ENCODE measurements around the gene CPAMD8.
A peak's percentile ranks its signal among the peaks of the same experiment; 100 is the strongest.

The CPAMD8 gene

DNA sequence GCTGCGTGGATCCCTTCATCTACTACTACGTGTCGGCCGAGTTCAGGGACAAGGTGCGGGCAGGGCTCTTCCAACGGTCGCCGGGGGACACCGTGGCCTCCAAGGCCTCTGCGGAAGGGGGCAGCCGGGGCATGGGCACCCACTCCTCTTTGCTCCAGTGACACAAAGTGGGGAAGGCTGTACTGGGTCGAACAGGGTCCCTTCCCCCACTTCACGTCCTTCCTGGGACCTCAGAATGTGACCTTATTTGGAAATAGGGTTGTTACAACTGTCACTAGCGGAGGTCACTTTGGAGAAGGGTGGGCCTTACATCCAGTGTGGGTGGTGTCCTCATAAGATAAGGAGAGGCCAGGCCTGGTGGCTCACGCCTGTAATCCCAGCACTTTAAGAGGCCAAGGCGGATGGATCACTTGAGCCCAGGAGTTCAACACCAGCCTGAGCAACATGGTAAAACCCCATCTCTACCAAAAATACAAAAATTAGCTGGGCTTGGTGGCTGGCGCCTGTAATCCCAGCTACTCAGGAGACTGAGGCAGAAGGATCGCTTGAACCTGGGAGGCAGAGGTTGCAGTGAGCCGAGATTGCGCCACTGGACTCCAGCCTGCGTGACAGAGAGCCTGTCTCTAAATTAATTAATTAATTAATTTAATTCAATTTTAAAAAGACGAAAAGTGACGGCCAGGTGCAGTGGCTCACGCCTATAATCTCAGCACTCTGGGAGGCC is 136.0 kb downstream of the CPAMD8 start:
- FAIRE-seq = no peak

DNA sequence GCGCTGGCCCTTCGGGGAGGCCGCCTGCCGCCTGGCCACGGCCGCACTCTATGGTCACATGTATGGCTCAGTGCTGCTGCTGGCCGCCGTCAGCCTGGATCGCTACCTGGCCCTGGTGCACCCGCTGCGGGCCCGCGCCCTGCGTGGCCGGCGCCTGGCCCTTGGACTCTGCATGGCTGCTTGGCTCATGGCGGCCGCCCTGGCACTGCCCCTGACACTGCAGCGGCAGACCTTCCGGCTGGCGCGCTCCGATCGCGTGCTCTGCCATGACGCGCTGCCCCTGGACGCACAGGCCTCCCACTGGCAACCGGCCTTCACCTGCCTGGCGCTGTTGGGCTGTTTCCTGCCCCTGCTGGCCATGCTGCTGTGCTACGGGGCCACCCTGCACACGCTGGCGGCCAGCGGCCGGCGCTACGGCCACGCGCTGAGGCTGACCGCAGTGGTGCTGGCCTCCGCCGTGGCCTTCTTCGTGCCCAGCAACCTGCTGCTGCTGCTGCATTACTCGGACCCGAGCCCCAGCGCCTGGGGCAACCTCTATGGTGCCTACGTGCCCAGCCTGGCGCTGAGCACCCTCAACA is 136.6 kb downstream of the CPAMD8 start:
- FAIRE-seq = no peak

- FAIRE-seq = no peak
Measured at GRCh38 chr19:16889366-16889882, 137.2 kb downstream of the CPAMD8 start.

GRCh38 chr19:16888629-16889365 is 137.8 kb downstream of the CPAMD8 start, which contains the start of gene F2RL3:
Gene F2RL3, plus strand, starts transcription at chr19:16888999. Its CDS starts 191 bp downstream, at chr19:16889190.
- FAIRE-seq = no peak

DNA sequence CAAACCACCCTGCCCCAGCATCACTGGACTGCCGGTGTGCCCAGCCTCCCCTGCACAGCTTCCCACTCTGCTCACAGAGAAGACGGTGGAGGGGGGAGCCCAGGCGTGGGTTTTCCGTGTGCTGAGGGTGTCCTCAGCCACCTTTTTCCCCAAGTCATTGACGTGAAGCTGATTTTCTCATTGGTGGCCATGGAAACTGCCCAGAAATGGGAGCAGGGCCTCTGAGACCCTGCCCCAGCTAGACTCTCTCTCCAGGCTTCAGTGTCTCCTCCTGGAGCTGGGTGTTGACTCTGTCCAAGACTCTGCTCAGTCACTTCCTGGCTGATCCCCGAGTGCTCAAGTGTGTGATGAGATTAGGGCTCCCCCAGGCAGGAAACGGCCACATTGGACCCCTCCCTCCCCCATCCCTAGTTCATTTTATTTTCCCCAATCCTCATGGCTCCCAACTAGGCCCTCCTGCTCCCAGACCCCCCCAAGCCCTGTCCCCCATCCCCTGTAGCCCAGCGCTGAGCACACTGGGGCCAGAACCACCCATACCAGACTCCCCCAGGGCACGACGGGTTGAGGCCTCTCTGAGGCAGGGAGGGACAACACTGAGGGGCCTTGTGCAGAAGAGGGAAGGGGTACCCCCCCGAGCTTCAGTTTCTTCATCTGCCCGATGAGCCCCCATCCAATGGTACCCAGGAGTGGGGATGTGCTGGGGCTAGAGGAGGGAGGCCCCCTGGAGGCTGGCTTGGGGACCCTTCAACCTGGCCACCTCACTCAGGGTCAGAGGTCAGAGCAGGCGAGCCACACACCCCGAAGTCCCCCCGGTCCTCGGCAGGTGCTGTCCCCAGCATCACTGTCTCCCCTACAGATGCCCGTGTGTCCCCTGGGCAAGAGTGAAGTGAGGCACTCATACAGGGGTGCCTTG is 139.0 kb downstream of the CPAMD8 start:
- FAIRE-seq = no peak

GRCh38 chr19:16886305-16886880 is 140.2 kb downstream of the CPAMD8 start:
- no peak for FAIRE-seq

DNA sequence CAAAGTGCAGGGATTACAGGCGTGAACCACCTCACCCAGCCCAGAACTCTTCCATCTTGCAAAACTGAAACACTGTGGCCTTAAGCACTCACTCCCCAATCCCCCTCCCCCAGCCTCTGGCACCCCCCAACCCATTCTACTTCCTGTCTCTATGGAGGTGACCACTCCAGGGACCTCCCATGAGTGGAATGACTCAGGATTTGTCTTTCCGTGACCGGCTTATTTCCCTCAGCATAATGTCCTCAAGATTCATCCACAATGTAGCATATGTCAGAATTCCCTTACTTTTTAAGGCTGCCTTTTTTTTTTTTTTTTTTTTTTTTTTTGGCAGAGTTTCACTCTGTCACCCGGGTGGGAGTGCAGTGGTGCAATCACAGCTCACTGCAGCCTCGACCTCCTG is 141.4 kb downstream of the CPAMD8 start:
- FAIRE-seq = no peak

DNA sequence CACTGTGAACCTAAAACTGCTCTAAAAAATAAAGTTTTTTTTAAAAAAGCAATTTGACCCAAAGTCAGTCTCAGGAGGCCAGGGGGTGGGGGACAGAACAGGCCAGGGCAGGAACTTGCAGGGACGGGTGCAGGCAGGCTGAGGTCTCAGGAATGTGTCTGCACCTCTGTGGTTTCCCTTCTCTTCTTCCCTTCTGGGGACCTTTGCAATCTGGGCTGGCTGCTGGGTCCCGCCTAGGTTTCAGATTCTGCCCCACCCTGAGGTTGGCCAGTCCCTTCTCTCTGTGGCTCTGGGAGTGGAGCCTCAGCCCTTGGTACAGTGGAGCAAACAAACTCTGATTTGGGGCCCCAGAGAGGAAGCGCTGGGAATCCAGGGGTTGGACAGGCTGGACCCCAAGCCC is 143.1 kb downstream of the CPAMD8 start:
- FAIRE-seq = no peak

DNA sequence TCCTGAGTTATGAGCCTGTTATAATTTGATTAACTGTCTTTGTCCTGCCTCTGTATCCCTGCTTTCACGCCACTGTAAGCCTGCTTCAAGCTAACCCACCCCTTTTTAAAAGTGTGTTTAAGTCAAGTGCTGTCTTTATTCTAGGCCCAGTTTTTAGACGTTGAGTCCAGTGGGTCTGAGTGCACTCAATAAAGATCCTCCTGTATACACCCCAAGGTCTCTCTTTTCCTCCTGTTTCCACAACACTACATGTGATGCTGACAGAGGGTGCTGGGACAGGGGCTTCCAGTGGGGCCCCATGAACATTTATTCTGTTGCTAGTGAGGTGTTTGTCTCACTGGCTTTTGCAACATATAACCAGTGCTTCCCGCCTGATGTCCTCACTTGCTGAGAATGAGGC is 144.5 kb downstream of the CPAMD8 start:
- FAIRE-seq = no peak

- no peak for FAIRE-seq
Measured at GRCh38 chr19:16880884-16881554, 145.6 kb downstream of the CPAMD8 start.

- FAIRE-seq = no peak
Measured at GRCh38 chr19:16878181-16878965, 148.2 kb downstream of the CPAMD8 start.

GRCh38 chr19:16877581-16877980 is 149.0 kb downstream of the CPAMD8 start:
- FAIRE-seq = no peak

- FAIRE-seq = no peak
Measured at GRCh38 chr19:16876904-16877361, 149.7 kb downstream of the CPAMD8 start.

DNA sequence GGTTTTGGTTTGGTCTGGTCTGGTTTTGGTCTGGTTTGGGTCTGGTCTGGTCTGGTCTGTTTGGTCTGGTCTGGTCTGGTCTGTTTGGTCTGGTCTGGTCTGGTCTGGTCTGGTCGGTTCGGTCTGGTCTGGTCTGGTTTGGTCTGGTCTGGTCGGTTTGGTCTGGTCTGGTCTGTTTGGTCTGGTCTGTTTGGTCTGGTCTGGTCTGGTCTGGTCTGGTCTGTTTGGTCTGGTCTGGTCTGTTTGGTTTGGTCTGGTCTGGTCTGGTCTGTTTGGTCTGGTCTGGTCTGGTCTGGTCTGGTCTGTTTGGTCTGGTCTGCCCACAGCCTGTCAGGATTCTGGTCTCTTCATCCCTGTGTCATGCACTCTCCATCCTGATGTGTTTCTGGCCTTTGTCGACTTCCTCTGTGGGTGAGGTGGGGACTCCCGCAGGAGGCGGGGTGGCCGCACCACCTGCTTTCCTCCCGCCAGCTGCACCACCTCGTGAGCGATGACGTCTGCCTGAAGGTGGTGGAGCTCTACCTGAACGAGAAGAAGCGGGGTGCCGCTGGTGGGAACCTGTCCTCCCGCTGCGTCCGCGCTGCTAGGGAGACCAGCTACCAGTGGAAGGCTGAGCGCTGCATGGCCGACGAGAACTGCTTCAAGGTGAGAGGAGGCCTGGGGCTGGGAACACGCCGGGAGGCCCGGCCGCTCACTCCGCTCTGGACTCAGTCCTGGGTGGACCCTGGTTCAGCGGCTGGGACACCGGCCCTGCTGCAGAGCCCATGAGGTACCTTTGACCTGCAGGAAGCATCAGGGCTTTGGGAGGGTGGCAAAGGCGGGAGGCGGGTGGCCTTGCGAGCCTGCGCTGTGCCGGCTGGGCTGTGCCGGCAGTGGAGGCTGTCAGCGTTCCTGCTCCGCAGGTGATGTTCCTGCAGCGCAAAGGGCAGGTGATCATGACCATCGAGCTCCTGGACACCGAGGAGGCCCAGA is 150.7 kb downstream of the CPAMD8 start:
- no peak for FAIRE-seq

GRCh38 chr19:16874978-16875299 is 151.7 kb downstream of the CPAMD8 start:
- peak; percentile 26 for FAIRE-seq

DNA sequence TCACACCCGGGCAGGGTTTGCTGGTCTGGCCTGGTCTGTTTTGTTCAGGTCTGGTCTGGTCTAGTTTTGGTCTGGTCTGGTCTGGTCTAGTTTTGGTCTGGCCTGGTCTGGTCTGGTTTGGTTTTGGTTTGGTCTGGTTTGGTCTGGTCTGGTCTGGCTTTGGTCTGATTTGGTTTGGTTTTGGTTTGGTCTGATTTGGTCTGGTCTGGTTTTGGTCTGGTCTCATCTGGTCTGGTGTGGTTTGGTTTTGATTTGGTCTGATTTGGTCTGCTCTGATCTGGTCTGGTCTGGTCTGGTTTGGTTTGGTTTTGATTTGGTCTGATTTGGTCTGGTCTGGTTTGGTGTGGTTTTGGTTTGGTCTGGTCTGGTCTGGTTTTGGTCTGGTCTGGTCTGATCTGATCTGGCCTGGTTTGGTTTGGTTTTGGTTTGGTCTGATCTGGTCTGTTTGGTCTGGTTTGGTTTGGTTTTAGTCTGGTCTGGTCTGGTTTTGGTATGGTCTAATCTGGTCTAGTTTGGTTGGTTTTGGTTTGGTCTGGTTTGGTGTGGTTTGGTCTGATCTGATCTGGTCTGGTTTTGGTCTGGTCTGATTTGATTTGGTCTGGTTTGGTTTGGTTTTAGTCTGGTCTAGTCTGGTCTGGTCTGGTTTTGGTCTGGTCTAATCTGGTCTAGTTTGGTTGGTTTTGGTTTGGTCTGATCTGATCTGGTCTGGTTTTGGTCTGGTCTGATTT is 152.2 kb downstream of the CPAMD8 start:
- FAIRE-seq = no peak

DNA sequence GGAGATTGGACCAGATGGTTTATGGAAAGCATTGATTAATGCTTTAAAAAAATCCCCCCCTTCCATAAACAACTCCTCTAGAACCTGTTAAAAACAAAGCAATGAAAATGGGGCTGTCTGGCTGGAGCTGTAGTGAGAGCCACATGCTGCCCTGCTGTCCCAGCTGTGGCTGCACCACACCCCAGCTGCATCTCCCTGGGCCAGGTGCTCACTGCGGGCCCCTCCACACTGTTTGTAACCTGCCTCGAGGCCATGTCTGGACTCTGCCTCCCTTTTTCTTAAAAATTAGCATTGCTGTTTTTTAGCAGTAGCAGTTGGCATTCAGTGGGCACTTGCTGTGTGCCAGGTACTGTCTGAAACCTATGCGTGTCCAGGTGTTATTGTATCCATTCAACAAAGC is 153.0 kb downstream of the CPAMD8 start:
- no peak for FAIRE-seq

GRCh38 chr19:16872728-16873127 is 153.9 kb downstream of the CPAMD8 start:
- FAIRE-seq = no peak

GRCh38 chr19:16871871-16872270 is 154.7 kb downstream of the CPAMD8 start:
- peak; percentile 26 for FAIRE-seq

All from endometrium (tissue), 2 donors.